Choroid plexus epithelial cell (primary cell): ENCODE data around the gene DISP2.

ENCODE experiments used
- DNase-seq: peaks from one replicate; pipeline ENCODE4 v3.0.0-alpha.2; 2010; ENCODE audit warnings: low read depth
- H3K4me3 ChIP-seq: 2 replicates; pipeline ENCODE4 v1.5.1; 2011; ENCODE audit warnings: low read depth, mild to moderate bottlenecking, control low read depth, low read length, moderate library complexity
- CTCF ChIP-seq: conservative IDR thresholded peaks from 2 replicates; pipeline ENCODE4 v1.5.1; 2011; ENCODE audit warnings: low read depth, mild to moderate bottlenecking, control low read depth, inconsistent platforms, low read length, moderate library complexity

DISP2 gene

GRCh38 chr15:40379853-40380252 is 21.8 kb downstream of the DISP2 start:
- DNase-seq, result peak; percentile 98

GRCh38 chr15:40380636-40381035 is 22.6 kb downstream of the DISP2 start:
- no peak for TF ChIP-seq CTCF
- H3K4me3 ChIP-seq, result no peak overlapping the region
- no peak for DNase-seq

More at GRCh38 chr15:40379853-40380252, 21.8 kb downstream of the DISP2 start:
- TF ChIP-seq CTCF, result no peak
- no peak overlapping the region for H3K4me3 ChIP-seq

- no peak overlapping the region for H3K4me3 ChIP-seq
Observed at GRCh38 chr15:40381818-40382529, 24.0 kb downstream of the DISP2 start.

GRCh38 chr15:40382580-40383456 is 24.8 kb downstream of the DISP2 start, which contains the start of gene KNSTRN:
Gene KNSTRN, plus strand, starts transcription at chr15:40382721. Its CDS starts 115 bp downstream, at chr15:40382836.
- H3K4me3 ChIP-seq, result peak within 1 kb of the TSS; percentile 91
- TF ChIP-seq CTCF, result no peak
- DNase-seq, result peak; percentile 96

More at GRCh38 chr15:40381818-40382529, 24.0 kb downstream of the DISP2 start:
- no peak for DNase-seq
- TF ChIP-seq CTCF, result no peak

- no peak for DNase-seq
- no peak overlapping the region for H3K4me3 ChIP-seq
- TF ChIP-seq CTCF, result no peak
Observed at GRCh38 chr15:40386480-40386879, 28.5 kb downstream of the DISP2 start.

- peak; percentile 83 for DNase-seq
- no peak overlapping the region for H3K4me3 ChIP-seq
- no peak for TF ChIP-seq CTCF
Observed at GRCh38 chr15:40388941-40389823, 31.2 kb downstream of the DISP2 start.
